ENCODE results near the gene HDGFL2.
"Not testable (repeated sequence)": the region's sequence is repeated elsewhere in the genome, so short reads cannot be mapped to it uniquely, and the experiment has no call there.

Gene HDGFL2

GRCh38 chr19:4522291-4523002 lies 50.4 kb downstream of the HDGFL2 start:
- TF ChIP-seq, protein P1, sequence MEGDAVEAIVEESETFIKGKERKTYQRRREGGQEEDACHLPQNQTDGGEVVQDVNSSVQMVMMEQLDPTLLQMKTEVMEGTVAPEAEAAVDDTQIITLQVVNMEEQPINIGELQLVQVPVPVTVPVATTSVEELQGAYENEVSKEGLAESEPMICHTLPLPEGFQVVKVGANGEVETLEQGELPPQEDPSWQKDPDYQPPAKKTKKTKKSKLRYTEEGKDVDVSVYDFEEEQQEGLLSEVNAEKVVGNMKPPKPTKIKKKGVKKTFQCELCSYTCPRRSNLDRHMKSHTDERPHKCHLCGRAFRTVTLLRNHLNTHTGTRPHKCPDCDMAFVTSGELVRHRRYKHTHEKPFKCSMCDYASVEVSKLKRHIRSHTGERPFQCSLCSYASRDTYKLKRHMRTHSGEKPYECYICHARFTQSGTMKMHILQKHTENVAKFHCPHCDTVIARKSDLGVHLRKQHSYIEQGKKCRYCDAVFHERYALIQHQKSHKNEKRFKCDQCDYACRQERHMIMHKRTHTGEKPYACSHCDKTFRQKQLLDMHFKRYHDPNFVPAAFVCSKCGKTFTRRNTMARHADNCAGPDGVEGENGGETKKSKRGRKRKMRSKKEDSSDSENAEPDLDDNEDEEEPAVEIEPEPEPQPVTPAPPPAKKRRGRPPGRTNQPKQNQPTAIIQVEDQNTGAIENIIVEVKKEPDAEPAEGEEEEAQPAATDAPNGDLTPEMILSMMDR (conservative IDR thresholded peaks at IDR 0.05) = no peak
- no peak overlapping the region for H3K27ac ChIP-seq

DNA sequence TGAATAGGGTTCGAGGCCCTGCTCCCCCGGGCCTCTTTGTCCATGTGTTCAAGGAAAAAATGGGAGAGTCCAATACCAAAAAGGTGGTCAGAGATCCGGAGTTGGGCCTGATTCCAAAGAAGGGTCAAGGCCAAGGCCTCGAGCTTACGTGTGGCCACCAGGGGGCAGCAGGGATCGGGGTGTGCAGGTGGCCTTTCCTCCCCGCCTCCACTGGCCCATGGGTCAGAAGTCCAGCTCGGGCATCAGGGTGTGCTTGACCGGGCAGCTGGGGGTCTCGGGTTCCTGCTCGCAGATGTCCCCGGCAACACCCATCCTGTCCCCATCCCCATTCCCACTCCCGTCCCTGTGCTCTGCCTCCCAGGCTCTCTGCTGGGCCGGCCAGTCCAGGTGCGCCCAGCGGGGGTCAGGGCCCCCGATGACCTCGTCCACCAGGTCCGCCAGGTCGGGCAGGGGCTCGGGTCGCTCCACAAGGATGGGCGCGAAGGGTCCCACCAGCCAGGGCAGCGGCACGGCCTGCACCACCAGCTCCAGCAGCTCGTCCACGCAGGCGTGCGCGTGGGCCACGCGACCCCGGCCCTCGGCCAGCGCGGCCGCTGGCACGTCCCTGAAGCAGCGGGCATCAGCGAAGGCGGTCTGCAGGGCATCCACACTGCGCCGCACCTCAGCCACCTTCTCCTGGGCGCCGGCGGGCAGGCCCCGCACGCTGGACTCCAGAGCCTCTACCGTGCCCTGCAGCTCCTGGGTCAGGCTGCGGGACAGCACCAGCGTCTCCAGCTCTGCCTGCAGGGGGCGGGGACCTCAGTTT lies 51.4 kb downstream of the HDGFL2 start:
- TF ChIP-seq, protein P1 (conservative IDR thresholded peaks at IDR 0.05) = peak; percentile 66
- no peak overlapping the region for H3K27ac ChIP-seq

DNA sequence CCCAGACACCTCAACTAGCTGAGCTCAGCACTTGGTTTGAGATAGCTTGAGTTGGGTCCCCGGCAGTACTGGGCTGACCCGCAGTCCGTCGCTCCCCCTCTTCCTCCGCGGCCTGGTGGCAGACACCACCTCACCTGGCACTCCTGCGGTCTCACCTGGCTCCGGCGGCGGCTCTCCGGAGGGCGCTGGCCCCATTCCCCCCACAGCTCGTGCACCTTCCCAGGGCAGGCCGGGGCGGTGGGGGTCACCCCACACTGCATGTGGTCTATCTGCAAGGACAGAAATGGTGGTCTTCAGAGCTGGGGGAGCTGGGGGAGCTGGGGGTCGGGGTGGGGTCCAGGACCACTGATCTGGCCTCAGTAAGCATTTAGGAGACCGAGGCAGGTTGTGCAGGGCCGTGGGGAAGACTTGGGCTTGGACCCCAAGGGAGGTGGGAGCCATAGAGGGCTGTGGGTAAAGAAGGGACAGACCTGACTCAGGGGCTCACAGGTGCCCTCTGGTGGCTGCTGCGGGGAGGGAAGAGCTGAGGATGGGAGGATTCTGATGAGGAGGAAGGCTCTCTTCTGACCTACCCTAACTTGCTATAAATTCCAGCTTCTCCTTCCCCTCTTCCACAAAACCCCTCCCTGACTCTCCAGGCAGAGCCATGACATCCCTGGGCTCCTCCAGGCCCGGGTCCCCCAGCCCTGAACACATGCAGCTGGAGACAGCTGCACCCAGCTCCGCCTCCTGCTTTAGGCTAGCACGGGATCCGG lies 52.9 kb downstream of the HDGFL2 start:
- TF ChIP-seq, protein P1 (conservative IDR thresholded peaks at IDR 0.05) = peak; percentile 74
- no peak overlapping the region for H3K27ac ChIP-seq

DNA sequence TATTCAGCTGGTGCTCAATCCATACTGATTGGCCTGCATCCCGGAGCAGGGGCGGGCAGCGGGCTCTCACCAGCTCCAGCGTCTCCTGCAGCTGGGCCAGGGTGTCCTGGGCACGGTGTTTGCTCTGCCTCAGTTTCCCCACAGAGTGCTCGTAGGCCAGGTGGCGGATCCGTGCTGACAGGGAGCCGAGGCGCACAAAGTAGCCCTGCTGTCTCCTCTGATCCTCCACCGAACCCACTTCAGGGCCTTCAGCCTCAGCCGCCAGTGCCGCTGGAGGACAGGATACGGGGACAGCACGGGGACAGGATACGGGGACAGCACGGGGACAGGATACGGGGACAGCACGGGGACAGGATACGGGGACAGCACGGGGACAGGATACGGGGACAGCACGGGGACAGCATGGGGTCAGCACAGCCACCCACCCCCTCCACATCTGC lies 53.5 kb downstream of the HDGFL2 start:
- H3K27ac ChIP-seq = no peak overlapping the region
- TF ChIP-seq, protein P1 (conservative IDR thresholded peaks at IDR 0.05) = no peak

GRCh38 chr19:4527377-4527776 lies 55.3 kb downstream of the HDGFL2 start:
- not testable (repeated sequence) for H3K27ac ChIP-seq

DNA sequence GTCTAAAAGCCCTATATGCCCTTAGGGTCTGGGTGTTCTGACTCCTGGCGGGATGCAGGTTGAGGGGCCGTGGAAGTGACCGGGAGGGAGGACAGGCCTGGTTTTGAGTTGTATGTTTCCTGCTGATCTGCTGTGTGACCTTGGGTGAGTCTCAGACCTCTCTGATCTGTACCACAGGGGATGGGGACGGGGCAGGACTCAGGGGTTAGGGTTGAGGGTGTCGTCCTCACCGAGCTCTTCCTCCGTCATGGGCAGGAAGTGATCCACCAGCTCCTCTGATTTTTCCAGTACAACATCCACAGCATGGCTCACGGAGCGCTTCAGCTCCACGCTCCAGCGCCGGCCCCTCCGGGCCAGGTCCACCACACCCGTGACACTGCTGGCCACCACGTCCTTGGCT lies 56.7 kb downstream of the HDGFL2 start:
- no peak overlapping the region for H3K27ac ChIP-seq
- TF ChIP-seq, protein P1 (conservative IDR thresholded peaks at IDR 0.05) = no peak

- H3K27ac ChIP-seq = no peak overlapping the region
- TF ChIP-seq, protein P1 (conservative IDR thresholded peaks at IDR 0.05) = no peak
These were observed 57.9 kb downstream of the HDGFL2 start for GRCh38 chr19:4529924-4530522.
